NCI-H1417 treated with DMSO at 0.1 percent for 48 hours (cell line): ENCODE results near the gene COG6.

ENCODE experiments used
- DNase-seq: peaks from one replicate; lab custom pipeline; 2025; lab: John Stamatoyannopoulos, UW

COG6 gene

DNA sequence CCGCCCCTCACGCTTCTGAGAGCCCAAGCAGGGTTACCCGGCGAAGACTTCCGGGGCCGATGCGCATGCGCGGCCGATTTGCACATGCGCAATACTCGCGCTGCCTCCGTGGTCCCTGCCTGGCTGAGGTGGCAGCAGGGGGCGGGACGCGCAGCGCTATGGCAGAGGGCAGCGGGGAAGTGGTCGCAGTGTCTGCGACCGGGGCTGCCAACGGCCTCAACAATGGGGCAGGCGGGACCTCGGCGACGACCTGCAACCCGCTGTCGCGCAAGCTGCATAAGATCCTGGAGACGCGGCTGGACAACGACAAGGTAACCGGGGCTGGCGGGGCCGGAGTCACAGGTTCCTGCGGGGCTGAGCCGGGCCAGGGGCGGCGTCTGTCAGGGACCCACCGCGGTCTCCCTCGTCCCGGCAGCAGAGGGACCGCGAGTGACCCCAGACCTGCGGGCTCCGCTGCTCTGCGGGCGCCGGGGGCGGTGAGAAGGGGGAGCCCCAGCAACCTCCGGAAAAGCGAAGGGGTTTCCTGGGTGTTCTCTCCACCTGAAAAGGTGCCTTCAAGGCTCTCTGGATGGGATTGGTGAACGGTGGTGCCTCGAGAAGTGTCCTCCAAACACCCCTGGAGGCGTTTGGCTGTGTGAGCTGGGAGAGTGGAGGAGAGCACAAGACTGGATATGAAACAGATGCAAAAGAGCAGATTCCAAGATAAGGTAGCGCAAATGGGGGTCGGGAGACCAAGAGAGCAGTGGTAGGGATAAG, at the start of gene COG6:
TSS of gene COG6 (plus strand) at position 94 of the 756 bp plus-strand sequence. CDS start at position 159, 65 bp downstream.
- peak; percentile 68 for DNase-seq

DNA sequence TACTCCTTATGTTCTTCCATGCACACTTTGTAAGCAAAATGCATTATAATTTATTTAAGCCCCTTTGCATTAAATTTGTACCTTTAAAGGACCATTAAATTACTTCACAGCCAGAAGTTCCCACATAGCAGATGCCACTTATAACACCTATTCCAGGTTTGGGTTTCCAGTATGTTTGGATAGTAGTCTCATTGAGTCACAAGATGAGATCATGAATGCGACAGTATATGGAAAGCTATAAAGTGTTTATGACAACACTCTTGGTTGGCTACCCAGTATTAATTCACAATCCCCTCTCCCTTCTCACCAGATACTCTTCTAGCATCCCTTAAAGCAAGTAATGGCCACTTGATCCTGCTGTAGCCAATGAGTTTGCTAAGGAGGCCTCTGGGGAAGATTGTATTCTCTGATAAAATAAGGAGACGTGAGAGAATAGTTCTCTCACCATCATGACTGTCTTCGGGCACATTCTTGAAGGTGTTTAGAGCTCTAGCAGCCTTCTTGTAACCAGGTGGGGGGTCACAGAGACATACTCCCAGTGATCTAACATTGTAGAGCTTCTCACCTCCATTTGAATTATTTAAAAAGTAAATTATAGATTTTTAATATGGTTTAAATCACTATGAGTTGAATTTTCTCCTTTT, 49.7 kb upstream of the COG6 start:
- DNase-seq: no peak

GRCh38 chr13:39607876-39608275, 47.6 kb upstream of the COG6 start:
- no peak for DNase-seq

- DNase-seq: peak; percentile 57
These were observed 43.3 kb upstream of the COG6 start for GRCh38 chr13:39612023-39612637.

DNA sequence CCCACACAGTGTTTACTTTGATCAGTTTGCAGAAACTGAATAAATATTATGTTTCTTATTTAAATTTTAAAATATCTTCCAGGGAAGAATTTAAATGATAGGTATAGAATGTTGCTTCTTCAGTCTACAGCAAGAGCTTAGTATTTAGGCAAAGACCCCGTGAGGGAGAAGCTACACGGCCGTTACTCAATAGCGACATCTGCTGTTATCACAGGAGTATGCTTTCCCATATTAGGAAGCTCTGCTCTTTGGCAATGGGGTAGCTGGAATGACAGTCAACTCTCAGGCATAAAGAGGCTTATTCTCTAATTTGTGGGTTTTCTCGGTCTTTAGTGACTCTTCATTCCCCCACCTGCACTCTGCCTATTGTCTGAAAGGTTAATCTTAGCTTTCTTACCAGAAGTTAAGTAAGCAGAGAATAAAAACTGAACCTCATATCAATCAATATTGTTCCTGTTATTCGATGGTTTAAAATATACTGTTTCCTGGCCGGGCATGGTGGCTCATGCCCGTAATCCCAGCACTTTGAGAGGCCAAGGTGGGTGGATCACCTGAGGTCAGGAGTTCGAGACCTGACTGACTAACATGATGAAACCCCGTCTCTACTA, 39.3 kb upstream of the COG6 start:
- DNase-seq: no peak

DNA sequence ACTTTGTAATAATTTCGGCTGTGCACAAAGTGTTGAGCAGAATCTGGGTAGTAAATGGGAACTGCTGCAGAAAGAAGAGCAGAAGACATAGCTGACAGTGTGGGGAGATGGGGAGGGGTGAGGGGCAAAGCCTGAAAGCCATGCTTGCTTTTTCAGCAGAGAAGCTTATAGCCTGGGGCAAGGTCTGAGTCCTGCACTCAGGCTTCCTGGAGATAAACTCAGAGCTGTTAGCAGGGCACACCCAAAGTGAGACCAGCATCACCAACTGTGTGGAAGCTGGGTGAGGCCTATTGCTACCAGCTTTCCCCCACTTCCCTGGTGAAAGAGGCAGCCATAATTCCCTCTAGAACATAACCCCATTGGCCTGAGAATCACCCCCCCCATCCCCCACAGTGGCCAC, 36.9 kb upstream of the COG6 start:
- no peak for DNase-seq

DNA sequence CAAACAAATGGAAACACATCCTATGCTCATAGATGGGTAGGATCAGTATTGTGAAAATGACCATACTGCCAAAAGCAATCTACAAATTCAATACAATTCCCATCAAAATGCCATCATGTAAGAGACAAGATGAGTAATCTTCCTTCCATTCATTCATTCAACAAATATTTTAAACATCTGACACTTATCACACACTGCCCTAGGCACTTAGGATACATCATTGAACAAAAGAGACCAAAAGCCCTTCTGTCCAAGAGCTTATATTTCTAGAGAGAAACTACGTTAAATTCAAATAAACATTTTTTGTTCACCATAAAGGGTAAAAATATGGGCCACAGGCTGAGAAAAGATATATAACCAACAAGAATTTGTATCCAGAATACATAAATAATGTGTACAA, 32.0 kb upstream of the COG6 start:
- DNase-seq: no peak

GRCh38 chr13:39631307-39631706, 24.2 kb upstream of the COG6 start:
- no peak for DNase-seq

DNA sequence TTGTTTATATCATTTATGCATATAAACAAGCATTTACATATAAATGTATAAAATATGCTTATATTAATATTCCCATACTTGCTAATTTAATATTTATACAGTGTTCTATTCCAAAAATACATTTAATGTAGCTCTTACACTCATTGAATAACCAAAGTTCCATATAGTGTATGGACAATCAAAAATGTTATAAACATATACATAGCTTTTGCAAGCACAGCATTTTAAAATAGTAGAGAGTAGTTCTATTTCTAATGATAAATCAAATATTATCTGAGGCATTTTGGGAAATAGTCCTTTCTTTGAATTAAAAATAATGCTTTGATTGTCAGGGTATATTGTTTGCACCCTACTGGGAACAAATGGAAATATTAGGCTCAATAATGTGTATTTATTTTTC, 22.5 kb upstream of the COG6 start:
- no peak for DNase-seq

DNA sequence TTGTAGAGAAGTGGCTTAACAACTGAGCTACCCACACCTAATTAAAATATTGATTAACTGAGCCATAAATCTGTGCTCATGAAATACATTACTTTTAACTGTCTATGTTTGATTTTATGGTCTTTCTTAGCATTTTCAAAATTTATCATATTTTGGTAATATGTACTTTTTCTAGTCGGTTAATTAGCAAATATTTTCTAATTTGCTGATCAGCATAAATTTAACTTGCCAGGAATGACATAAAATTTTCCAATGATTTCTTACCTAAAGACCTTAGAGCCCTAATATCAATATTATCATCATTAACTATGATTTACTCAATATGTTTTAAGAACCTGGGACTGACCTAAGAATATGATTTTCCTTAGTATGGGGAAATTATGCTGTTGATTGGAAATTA, 19.9 kb upstream of the COG6 start:
- no peak for DNase-seq

DNA sequence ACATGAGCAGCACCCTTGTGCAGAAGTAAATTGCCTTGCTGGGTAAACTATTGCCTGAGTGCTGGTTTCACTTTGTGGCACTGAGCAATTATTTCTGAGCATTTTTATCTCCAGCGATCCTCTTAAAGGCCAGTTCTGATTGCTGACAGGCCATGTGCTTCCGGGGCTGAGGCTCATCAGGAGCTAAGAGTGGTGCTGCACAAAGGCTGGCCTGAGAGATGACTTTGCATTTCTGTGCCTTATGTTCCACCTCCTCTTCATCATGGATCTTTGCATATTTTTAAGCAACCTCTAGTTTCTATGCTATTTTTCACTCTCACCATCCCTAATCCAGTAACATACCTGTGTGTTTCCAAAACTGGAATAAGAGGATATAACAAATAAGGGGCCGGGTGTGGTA, 17.6 kb upstream of the COG6 start:
- DNase-seq: no peak

DNA sequence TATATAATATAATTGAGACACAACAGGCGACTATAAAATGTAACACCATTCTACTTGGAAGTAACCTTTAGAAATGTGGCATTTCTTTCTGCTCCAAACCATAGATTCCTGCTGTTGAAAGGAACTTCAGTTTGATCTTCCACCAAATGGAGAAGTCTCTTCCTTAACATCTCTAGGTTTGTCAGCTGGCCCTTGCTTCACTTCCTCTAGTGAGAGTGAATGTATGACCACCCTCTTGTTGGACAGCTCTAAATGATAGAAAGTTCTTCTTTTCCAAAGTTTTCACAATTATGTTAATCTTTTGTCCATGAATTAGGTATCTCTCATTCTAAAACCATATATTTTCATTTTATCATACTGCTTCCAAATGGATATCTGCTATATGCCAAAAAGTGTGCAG, 13.8 kb upstream of the COG6 start:
- DNase-seq: no peak

DNA sequence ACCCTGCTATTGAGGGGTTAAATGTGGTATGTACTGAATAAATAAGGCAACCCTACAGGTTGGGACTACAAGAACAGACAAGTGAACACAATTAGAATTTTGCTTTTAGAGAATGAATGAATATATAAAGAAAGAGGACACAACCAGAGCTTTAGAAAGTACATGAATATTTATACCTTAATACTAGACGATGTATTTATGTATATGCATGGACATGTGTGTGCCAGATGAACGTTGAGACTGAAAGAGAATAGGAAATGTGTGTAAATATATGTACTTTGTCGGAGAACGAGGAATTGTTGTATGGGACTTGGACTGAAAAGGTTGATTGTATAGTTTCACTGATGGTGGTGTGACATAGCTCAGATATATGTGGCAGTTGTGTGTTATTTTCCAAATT, 9.3 kb upstream of the COG6 start:
- no peak for DNase-seq

GRCh38 chr13:39655041-39655568, 357 bp upstream of the COG6 start:
- no peak for DNase-seq

- DNase-seq: no peak
These were observed 839 bp downstream of the COG6 start for GRCh38 chr13:39656325-39656677.

- no peak for DNase-seq
These were observed 8.0 kb downstream of the COG6 start for GRCh38 chr13:39663508-39663907.

DNA sequence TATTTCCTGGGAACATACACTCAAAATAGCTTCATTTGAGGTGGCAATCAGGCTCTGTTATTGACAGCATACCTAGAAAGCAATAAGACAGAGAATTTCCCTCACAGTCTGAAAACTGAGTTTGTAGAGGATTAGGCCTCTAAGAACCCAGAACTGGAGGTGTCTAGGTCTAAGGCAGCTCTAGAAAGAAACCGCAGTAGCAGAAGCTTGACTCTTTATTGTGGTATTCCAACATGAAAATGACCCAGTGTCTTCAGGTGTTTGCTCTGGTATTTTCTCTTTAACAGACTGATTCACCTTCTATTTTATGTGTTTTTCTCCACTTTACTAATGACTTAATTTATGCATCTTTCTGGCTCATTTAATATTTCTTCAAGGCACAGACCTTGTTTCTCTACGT, 8.5 kb downstream of the COG6 start:
- no peak for DNase-seq

DNA sequence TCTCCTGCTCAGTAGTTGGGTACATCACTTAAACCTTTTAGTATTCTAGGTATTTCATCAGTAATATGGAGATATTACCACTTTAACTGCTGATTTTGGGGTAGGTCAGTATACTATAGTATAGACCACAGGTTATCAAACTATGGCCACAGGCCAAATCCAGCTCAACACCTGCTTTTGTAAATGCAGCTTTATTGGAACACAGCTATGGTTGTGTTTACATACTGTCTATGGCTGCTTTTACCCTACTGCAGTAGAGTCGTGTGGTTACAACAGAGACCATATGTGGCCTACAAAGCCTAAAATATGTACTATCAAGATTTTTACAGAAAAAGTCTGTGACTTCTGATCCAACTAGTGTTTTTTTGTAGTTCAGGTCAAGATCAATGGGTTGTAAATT, 10.3 kb downstream of the COG6 start:
- no peak for DNase-seq

- DNase-seq: no peak
These were observed 15.0 kb downstream of the COG6 start for GRCh38 chr13:39670445-39670844.

DNA sequence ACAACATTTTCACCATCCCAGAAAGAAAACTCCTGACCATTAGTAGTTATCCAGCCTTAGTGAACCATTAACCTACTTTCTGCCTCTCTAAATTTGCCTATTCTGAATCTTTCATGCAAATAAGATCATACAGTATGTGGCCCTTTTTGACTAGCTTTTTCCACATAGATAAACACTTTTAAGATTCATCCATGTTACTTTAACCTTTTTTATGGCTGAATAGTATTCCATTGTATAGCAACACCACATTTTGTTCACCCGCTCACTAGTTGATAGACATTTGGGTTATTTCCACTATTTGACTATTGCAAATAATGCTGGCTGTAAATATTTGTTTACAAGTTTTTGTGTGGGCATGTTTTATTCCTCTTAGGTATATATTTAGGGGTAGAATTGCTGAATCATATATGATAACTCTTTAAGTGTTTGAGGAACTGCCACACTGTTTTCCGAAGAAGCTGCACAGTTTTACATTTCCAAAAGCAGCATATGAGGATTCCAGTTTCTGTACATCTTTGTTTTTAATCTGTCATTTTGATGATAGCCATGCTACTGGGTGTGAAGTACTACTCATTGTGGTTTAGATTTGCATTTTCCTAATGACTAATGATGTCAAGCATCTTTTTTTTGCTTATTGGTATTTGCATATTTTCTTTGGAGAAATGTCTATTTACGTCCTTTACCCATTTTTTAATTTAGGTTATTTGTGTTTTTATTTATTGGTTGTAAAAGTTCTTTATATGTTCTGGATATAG, 17.1 kb downstream of the COG6 start:
- DNase-seq: no peak

- DNase-seq: no peak
These were observed 20.4 kb downstream of the COG6 start for GRCh38 chr13:39675904-39676303.

GRCh38 chr13:39676315-39676876, 20.9 kb downstream of the COG6 start:
- peak; percentile 9 for DNase-seq
